HCEC 1CT (cell line): Measurements from ENCODE around the gene AAK1.
"Not testable (repeated sequence)": the region's sequence is repeated elsewhere in the genome, so short reads cannot be mapped to it uniquely, and the experiment has no call there.

Experiments used
- DNase-seq: peaks from one replicate; pipeline ENCODE4 v3.0.0-alpha.2; 2017

AAK1 gene

GRCh38 chr2:69592511-69592910 lies 51.0 kb downstream of the AAK1 start:
- no peak for DNase-seq

- DNase-seq, result no peak
These were observed 53.4 kb downstream of the AAK1 start for GRCh38 chr2:69589973-69590652.

DNA sequence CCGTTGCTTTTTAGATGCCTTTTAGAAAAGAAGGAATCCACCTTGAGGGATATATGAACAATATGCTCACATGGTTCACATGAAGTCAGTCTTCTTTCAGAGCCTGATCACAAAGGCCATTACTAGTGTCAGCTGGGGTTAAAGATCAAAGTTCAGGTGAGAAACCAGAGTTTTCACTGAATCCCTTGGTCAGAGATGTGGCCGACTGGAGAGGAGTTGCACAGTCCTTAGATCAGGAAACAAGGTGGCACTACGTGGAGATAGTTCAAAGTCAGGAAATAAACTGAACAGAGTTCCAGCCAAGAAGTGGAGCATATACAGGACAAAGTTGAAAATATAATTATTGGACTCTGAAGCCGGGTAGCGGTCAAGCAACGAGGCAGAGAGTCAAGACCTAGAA lies 54.6 kb downstream of the AAK1 start:
- DNase-seq, result no peak

- DNase-seq, result no peak
These were observed 55.1 kb downstream of the AAK1 start for GRCh38 chr2:69588403-69588802.

DNA sequence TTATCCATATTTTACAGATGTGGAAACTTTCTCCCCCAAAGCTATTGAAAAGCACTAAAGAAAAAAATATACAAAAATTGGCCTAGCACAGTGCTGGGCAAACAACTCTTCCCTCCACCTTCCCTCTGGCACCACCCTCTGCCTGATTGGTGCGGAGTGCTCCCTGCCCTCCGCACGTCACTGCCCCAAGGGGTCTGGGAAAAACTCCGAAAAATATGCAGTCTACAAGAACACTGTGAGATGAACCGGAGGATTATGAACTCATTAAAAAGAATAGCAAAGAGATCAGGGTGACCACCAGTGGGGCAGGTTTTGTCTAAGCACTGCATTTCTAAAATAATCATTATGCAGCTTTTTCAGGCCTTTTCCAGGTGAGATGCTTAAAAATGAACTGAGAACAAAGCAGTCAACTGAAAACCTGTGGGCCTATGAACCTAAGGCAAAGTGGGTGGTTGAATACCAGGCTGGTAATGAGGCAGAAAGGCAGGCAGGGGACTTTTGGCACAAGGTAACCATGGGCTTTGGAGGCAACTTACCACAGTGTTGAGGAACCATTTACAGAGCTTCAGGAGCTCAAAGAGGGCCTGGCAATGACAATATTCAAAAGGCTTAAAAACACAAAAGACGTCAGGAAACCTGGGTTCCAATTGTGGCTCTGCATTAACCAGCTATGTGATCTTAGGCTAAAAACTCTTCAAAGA lies 57.5 kb downstream of the AAK1 start:
- DNase-seq, result no peak

GRCh38 chr2:69584127-69584889 lies 59.2 kb downstream of the AAK1 start:
- DNase-seq, result no peak

DNA sequence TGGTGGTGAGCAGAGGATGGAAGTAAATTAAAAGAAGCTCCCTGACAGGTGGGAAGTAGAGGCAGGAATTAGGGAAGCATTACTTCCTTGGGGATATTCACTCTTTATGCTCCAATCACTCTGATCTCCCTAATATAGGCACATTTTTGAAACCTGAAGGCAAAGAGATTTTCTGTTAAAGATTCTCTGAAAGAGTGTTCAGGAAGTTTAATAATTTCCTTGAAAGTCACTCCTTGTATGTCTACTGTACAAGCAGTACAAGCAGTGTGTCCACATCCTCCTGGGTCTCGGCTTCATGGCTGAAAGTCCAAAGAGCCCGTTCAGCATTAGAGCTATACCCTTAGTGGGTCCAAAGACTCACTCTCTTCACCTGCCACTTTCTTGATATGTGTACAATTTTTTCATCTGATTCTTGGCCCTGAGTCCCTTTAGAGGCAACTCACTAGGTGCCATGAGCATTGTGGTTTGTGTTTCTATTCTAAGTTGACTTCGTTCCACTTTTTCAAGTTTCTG lies 60.2 kb downstream of the AAK1 start:
- no peak for DNase-seq

GRCh38 chr2:69582582-69583176 lies 60.9 kb downstream of the AAK1 start:
- no peak for DNase-seq

DNA sequence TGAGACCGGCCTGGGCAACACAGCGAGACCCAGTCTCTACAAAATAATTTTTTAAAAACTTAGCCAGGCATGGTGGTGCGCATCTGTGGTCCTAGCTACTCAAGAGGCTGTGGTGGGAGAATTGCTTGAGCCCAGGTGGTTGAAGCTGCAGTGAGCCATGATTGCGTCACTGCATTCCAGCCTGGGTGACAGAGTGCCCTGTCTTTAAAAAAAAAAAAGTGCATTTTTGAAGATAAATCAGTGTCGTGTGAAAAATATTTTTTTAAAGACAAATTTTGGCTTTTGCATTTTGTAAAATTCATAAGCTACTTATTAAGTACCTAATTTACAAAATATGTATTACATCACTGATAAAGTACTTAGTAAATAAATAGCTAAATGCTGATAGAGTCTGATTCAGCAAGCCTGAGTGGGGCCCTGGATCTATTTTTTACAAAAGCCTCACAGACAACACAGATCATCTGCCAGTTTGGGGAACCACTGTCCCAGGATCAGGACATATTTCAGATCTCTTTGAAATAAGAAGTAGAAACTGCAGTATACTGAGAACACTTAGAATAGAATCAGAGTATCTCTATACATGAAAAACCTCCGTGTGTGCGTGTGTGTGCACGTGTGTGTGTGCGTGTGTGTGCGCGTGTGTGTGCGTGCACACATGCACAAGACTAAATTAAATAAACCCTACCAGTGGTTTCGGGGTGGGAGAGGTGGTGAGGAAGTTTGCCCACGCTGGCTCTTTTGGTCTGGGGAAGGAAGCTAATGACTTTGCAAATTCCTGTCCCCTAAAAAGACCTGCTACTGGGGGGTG lies 61.6 kb downstream of the AAK1 start:
- DNase-seq, result peak; percentile 52

DNA sequence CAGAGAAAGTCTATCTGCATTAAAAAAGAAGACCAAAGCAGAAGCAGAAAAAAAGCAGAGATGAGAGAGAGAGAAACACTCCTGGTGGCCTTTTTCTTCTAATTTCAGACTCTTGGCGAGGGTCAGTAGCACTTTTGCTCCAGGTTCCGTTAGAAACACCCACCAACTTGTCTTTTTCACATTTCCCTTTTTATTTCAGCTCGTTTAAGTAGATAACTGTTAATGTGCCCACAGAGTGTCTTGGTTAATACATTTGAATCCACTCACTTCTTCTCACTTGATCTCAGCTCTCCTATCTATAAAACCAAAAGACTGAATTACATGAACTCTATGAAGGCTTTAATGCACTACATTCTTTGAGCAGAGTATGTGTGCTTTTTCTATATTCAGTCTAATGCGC lies 63.1 kb downstream of the AAK1 start:
- no peak for DNase-seq

GRCh38 chr2:69579536-69579935 lies 64.0 kb downstream of the AAK1 start:
- DNase-seq, result no peak

DNA sequence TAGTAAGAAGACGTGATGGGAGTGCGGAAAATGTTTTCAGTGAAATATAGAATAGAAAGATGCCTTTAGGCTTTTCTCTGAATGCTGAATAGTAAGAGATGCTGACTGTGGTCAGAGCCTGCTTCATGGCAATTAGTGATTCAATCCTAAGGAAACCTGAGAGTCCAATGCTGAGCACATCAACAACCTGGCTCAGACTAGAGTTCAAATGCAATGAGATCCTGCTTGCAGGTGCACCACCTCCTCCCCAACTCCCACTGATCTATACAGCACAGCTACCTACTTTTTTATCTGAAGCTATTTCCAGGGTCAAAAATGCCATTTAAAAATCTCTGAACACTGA lies 65.4 kb downstream of the AAK1 start:
- DNase-seq, result no peak

GRCh38 chr2:69577467-69578197 lies 65.9 kb downstream of the AAK1 start:
- DNase-seq, result peak; percentile 10

- no peak for DNase-seq
These were observed 66.7 kb downstream of the AAK1 start for GRCh38 chr2:69576880-69577279.

DNA sequence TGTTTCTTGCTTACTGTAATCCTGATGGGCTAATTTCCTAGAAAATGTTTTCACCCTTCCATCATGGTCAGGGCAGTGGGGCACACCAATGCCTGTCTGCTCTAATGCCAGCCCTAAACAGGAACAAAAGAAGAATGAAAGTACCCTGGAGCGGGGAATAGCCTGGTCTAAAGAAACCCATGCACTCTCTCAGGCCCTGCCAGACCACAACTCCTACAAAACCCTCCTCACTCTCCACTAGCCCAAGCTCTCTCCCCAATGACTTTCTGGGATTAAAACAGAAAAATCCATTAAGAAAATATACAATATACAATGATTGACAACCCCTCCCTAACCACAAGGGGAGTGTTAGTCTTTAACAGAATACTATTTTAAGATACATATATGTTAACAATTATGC lies 67.6 kb downstream of the AAK1 start:
- no peak for DNase-seq

- not testable (repeated sequence) for DNase-seq
These were observed 68.2 kb downstream of the AAK1 start for GRCh38 chr2:69575371-69575770.

DNA sequence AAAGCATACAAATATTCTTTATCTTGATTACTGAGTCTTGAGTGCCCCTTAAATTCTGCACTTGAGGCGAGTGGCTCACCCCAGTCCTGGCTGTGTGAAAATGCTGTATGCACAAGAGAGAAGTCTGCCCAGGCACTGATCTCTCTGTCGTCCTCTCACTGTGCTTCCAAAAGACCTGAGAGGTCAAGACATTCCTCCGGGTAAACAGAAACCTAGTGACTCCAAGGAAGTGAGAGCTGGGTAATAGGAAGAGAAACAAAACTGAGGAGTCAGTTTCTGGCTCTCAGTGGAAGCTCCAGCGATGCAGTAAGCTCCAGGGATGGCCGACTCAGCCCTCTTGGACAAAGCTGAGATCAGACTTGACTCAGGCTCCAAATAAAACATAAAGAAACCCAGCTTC lies 70.9 kb downstream of the AAK1 start:
- DNase-seq, result no peak

GRCh38 chr2:69571189-69571588 lies 72.3 kb downstream of the AAK1 start:
- DNase-seq, result no peak

GRCh38 chr2:69570474-69570873 lies 73.1 kb downstream of the AAK1 start:
- DNase-seq, result no peak

DNA sequence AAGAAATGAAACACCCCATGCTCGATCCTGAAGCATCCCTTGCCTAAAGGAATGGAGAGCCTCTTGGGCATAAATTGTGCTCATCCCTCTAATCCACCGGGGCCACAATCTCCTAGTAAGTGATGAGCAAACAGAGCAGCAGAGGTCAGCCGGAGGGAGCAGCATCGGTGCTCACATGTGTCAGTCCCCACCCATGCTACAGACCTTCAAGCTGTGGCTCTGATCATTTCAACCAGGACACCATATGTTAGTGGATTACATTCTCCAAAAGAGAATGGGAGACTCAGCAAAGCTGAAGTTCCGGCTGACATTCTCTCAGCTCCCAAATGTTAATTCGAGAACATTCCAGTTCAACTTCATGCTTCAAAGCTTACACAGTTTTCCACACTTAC lies 75.6 kb downstream of the AAK1 start:
- no peak for DNase-seq

DNA sequence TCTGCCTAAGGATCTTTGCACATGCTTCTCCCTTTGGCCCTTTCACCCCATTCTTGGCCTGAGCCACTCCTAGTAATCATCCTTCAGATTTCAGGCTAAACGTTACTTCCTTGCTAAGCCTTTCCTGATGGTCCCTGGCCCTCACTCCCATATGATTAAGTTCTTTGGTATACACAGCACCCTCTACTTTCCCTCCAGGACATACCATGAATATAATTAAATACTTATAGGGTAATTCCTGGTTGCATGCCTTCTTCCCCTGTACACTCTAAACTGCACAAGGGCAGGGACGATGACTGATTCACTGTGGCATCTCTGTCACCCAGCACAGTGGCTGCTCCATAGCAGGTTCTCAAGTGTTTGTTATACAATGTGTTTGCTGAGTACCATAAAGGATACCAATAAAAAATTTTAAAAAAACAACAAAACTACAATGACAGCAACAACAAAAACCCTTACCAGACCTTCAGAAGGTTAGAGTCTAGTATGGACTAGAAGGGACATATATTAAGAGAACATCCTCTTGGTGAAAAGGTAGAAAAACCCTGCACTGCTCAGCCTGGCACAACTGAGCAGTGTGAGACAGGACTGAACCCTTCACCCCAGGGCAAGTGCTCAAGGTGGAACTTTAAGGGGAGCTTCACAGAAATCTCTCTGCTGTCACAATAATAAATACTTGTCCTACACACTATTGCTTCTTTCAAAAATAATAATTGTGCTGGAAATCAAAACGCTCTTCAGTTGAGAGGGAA lies 76.2 kb downstream of the AAK1 start:
- peak; percentile 81 for DNase-seq
